ENCODE measurements around the gene CCDC192.

DNA sequence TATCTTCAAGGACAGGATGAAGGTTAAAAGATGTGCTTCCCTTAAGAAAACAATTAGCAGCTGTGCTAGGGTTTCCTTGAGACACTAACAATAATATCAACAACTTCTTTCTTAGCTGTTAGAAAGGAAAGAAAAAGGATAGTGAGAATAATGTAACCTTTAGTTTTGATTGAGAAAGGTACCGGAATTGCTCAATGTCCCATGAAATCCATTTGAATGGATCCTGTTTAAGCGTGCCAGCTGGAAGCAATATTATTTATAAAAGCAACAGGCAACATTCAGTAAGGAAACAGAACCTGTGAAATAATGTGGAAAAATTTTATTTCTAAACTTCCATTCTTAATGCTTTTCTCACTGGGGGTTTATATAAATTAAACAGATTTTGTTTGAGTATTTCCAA, 120.9 kb downstream of the CCDC192 start:
- no peak for TF ChIP-seq ZNF510 (tag by site-specific recombination; IDR thresholded peaks at IDR 0.05; ENCODE audit: insufficient replicate concordance)
- no peak for TF ChIP-seq MYNN (tag by site-specific recombination; IDR thresholded peaks at IDR 0.05; ENCODE audit: borderline replicate concordance)
- TF ChIP-seq, protein P1, sequence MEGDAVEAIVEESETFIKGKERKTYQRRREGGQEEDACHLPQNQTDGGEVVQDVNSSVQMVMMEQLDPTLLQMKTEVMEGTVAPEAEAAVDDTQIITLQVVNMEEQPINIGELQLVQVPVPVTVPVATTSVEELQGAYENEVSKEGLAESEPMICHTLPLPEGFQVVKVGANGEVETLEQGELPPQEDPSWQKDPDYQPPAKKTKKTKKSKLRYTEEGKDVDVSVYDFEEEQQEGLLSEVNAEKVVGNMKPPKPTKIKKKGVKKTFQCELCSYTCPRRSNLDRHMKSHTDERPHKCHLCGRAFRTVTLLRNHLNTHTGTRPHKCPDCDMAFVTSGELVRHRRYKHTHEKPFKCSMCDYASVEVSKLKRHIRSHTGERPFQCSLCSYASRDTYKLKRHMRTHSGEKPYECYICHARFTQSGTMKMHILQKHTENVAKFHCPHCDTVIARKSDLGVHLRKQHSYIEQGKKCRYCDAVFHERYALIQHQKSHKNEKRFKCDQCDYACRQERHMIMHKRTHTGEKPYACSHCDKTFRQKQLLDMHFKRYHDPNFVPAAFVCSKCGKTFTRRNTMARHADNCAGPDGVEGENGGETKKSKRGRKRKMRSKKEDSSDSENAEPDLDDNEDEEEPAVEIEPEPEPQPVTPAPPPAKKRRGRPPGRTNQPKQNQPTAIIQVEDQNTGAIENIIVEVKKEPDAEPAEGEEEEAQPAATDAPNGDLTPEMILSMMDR (tag by site-specific recombination; IDR thresholded peaks at IDR 0.05), result no peak
- no peak for TF ChIP-seq ZNF785 (tag by site-specific recombination; IDR thresholded peaks at IDR 0.05)
- no peak for TF ChIP-seq HOXC10 (CRISPR knock-in tag; IDR thresholded peaks at IDR 0.05)
- TF ChIP-seq ZNF311 (tag by site-specific recombination; IDR thresholded peaks at IDR 0.05; ENCODE audit: borderline replicate concordance), result no peak
- no peak for TF ChIP-seq ZNF394 (tag by site-specific recombination; IDR thresholded peaks at IDR 0.05; ENCODE audit: borderline replicate concordance)
- no peak for TF ChIP-seq ZNF670 (tag by site-specific recombination; IDR thresholded peaks at IDR 0.05; ENCODE audit: low read depth)
